Islet of Langerhans (tissue), 1 donor: Measurements from ENCODE around the gene EML5.
"Not testable (repeated sequence)": the region's sequence is repeated elsewhere in the genome, so short reads cannot be mapped to it uniquely, and the experiment has no call there.

Experiments
- FAIRE-seq: peaks from one replicate; lab custom pipeline; 2011; peaks lifted over from hg19 to GRCh38; lab: Jason Lieb, UNC

The EML5 gene

GRCh38 chr14:88792473-88793258, at the start of gene EML5:
Gene EML5 (minus strand): TSS chr14:88792953. CDS start chr14:88792503, 450 bp downstream.
- FAIRE-seq, result no peak

GRCh38 chr14:88842414-88842813, 49.7 kb upstream of the EML5 start:
- FAIRE-seq, result peak; percentile 65

- no peak for FAIRE-seq
Observed at GRCh38 chr14:88841741-88842140, 49.0 kb upstream of the EML5 start.

- FAIRE-seq, result no peak
Observed at GRCh38 chr14:88840926-88841325, 48.2 kb upstream of the EML5 start.

- no peak for FAIRE-seq
Observed at GRCh38 chr14:88838015-88838414, 45.3 kb upstream of the EML5 start.

- no peak for FAIRE-seq
Observed at GRCh38 chr14:88837495-88837894, 44.7 kb upstream of the EML5 start.

GRCh38 chr14:88835661-88836060, 42.9 kb upstream of the EML5 start:
- peak; percentile 77 for FAIRE-seq

- peak; percentile 94 for FAIRE-seq
Observed at GRCh38 chr14:88834883-88835431, 42.2 kb upstream of the EML5 start.

GRCh38 chr14:88831284-88831683, 38.5 kb upstream of the EML5 start:
- no peak for FAIRE-seq

GRCh38 chr14:88829685-88830302, 37.0 kb upstream of the EML5 start:
- FAIRE-seq, result no peak

- peak; percentile 97 for FAIRE-seq
Observed at GRCh38 chr14:88829188-88829587, 36.4 kb upstream of the EML5 start.

- peak; percentile 91 for FAIRE-seq
Observed at GRCh38 chr14:88825503-88825902, 32.8 kb upstream of the EML5 start.

- FAIRE-seq, result no peak
Observed at GRCh38 chr14:88825078-88825458, 32.3 kb upstream of the EML5 start.

- FAIRE-seq, result peak; percentile 90
Observed at GRCh38 chr14:88824314-88825077, 31.7 kb upstream of the EML5 start, which contains the start of gene TTC8. Gene TTC8 (plus strand): TSS chr14:88824651. CDS start chr14:88824708, 57 bp downstream.

- no peak for FAIRE-seq
Observed at GRCh38 chr14:88823968-88824313, 31.2 kb upstream of the EML5 start.

GRCh38 chr14:88821888-88822287, 29.1 kb upstream of the EML5 start:
- no peak for FAIRE-seq

GRCh38 chr14:88821378-88821777, 28.6 kb upstream of the EML5 start:
- no peak for FAIRE-seq

- not testable (repeated sequence) for FAIRE-seq
Observed at GRCh38 chr14:88819674-88820073, 26.9 kb upstream of the EML5 start.

- no peak for FAIRE-seq
Observed at GRCh38 chr14:88818018-88818417, 25.3 kb upstream of the EML5 start.

- no peak for FAIRE-seq
Observed at GRCh38 chr14:88815980-88816379, 23.2 kb upstream of the EML5 start.

- no peak for FAIRE-seq
Observed at GRCh38 chr14:88808359-88808758, 15.6 kb upstream of the EML5 start.

- no peak for FAIRE-seq
Observed at GRCh38 chr14:88804477-88804876, 11.7 kb upstream of the EML5 start.

- no peak for FAIRE-seq
Observed at GRCh38 chr14:88804035-88804434, 11.3 kb upstream of the EML5 start.
